GM23338 (cell line): Measurements from ENCODE around the gene ADAMTS20. TPM values are rescaled to one million over a fixed set of nuclear protein-coding genes. Genes with fewer than 3 reads are reported as not detected.
A peak's percentile ranks its signal among the peaks of the same experiment; 100 is the strongest.

ENCODE experiments used
- ATAC-seq: fragments of 200-7000 bp; cut with Tn5 transposase; 3 replicates; pipeline ENCODE4 v1.9.1; 2020
- DNase-seq: peaks from one replicate; pipeline ENCODE4 v3.0.0-alpha.2; 2015; ENCODE audit warnings: low spot score
- H2AFZ ChIP-seq: fragments of 200-600 bp; sonication (generic); 2 replicates; pipeline ENCODE4 v1.8.0; 2016; ENCODE audit warnings: antibody characterized with exemption, mild to moderate bottlenecking, moderate library complexity
- H3F3A ChIP-seq: fragments of 200-600 bp; sonication (generic); replicated peaks from 2 replicates; pipeline ENCODE4 v1.8.0; 2017; ENCODE audit warnings: antibody characterized with exemption, mixed run types, low read depth
- H3K27ac ChIP-seq: fragments of 200-600 bp; sonication (generic); 2 replicates; pipeline ENCODE4 v1.6.1; 2016; ENCODE audit warnings: low read depth
- H3K27me3 ChIP-seq: fragments of 200-600 bp; sonication (generic); 2 replicates; pipeline ENCODE4 v1.8.0; 2016; ENCODE audit warnings: mild to moderate bottlenecking, mixed run types, moderate library complexity; ENCODE audit not compliant: insufficient read depth
- H3K36me3 ChIP-seq: fragments of 200-600 bp; sonication (generic); 2 replicates; pipeline ENCODE4 v1.8.0; 2016; ENCODE audit warnings: mild to moderate bottlenecking; ENCODE audit not compliant: insufficient read depth
- H3K4me1 ChIP-seq: fragments of 200-600 bp; sonication (generic); 2 replicates; pipeline ENCODE4 v1.8.0; 2016; ENCODE audit warnings: mild to moderate bottlenecking, moderate library complexity; ENCODE audit not compliant: insufficient read depth
- H3K4me2 ChIP-seq: fragments of 200-600 bp; sonication (generic); 2 replicates; pipeline ENCODE4 v1.7.1; 2017; ENCODE audit warnings: mixed run types
- H3K4me3 ChIP-seq: fragments of 200-600 bp; sonication (generic); 2 replicates; pipeline ENCODE4 v1.6.1; 2016; ENCODE audit warnings: mixed run types
- H3K79me2 ChIP-seq: fragments of 200-600 bp; sonication (generic); replicated peaks from 2 replicates; pipeline ENCODE4 v1.8.0; 2017; ENCODE audit warnings: mild to moderate bottlenecking; ENCODE audit not compliant: insufficient read depth
- H3K9me2 ChIP-seq: fragments of 200-600 bp; sonication (generic); 2 replicates; pipeline ENCODE4 v1.8.0; 2017; ENCODE audit not compliant: insufficient read depth
- H4K20me1 ChIP-seq: fragments of 200-600 bp; sonication (generic); replicated peaks from 2 replicates; pipeline ENCODE4 v1.8.0; 2017; ENCODE audit warnings: mild to moderate bottlenecking; ENCODE audit not compliant: insufficient read depth
- H3K27ac Mint-ChIP-seq: 2 replicates; pipeline ENCODE4 v1.8.0; 2020; ENCODE audit warnings: inconsistent platforms, mild to moderate bottlenecking, moderate library complexity, mixed read lengths
- H3K27me3 Mint-ChIP-seq: 3 replicates; pipeline ENCODE4 v1.8.0; 2022; ENCODE audit warnings: low read depth, mild to moderate bottlenecking, moderate library complexity, mixed read lengths, inconsistent platforms; ENCODE audit not compliant: insufficient read depth, poor library complexity
- H3K36me3 Mint-ChIP-seq: 3 replicates; pipeline ENCODE4 v1.8.0; 2021; ENCODE audit warnings: low read depth, mild to moderate bottlenecking, inconsistent platforms, moderate library complexity, mixed read lengths
- H3K4me1 Mint-ChIP-seq: 3 replicates; pipeline ENCODE4 v1.8.0; 2020; ENCODE audit warnings: mild to moderate bottlenecking, inconsistent platforms, mixed read lengths
- H3K4me3 Mint-ChIP-seq: 3 replicates; pipeline ENCODE4 v1.8.0; 2021; ENCODE audit warnings: moderate library complexity, mild to moderate bottlenecking, inconsistent platforms, mixed read lengths
- H3K9me3 Mint-ChIP-seq: 3 replicates; pipeline ENCODE4 v1.8.0; 2020; ENCODE audit warnings: moderate library complexity, mild to moderate bottlenecking, inconsistent platforms, mixed read lengths
- CREB1 ChIP-seq: fragments of 250-450 bp; sonication (Bioruptor Pico); IDR thresholded peaks from 2 replicates; pipeline ENCODE4 v1.5.0; 2020; ENCODE audit warnings: low read depth, mild to moderate bottlenecking, moderate library complexity
- EZH2 ChIP-seq: fragments of 200-600 bp; sonication (generic); IDR thresholded peaks from one replicate; pipeline ENCODE4 v1.8.0; 2017; ENCODE audit warnings: antibody characterized with exemption, mild to moderate bottlenecking, low read depth; ENCODE audit not compliant: unreplicated experiment
- EZH2phosphoT487 ChIP-seq: fragments of 200-600 bp; sonication (generic); IDR thresholded peaks from one replicate; pipeline ENCODE4 v1.8.1; 2018; ENCODE audit warnings: antibody characterized with exemption; ENCODE audit not compliant: unreplicated experiment
- JUNB ChIP-seq: IDR thresholded peaks from one replicate; pipeline ENCODE4 v1.6.1; 2016; ENCODE audit warnings: antibody characterized with exemption; ENCODE audit not compliant: unreplicated experiment
- NANOG ChIP-seq: IDR thresholded peaks from 2 replicates; pipeline ENCODE4 v1.6.1; 2016; ENCODE audit warnings: antibody characterized with exemption, borderline replicate concordance
- POLR2AphosphoS5 ChIP-seq: IDR thresholded peaks from 2 replicates; pipeline ENCODE4 v1.6.1; 2016; ENCODE audit warnings: antibody characterized with exemption, low read depth
- REST ChIP-seq: IDR thresholded peaks from one replicate; pipeline ENCODE4 v1.6.1; 2018; ENCODE audit warnings: antibody characterized with exemption; ENCODE audit not compliant: unreplicated experiment
- STAT1 ChIP-seq: IDR thresholded peaks from one replicate; pipeline ENCODE4 v1.6.1; 2016; ENCODE audit warnings: antibody characterized with exemption; ENCODE audit not compliant: unreplicated experiment
- ZNF114 ChIP-seq: fragments of 250-450 bp; sonication (Bioruptor Pico); IDR thresholded peaks from 2 replicates; pipeline ENCODE4 v1.5.0; 2020; ENCODE audit warnings: mild to moderate bottlenecking, moderate library complexity
- ZNF331 ChIP-seq: fragments of 250-450 bp; sonication (Bioruptor Pico); IDR thresholded peaks from 2 replicates; pipeline ENCODE4 v1.5.0; 2020; ENCODE audit warnings: low read depth, mild to moderate bottlenecking, moderate library complexity
- polyA plus RNA-seq: library from polyadenylated mRNA; unstranded; fragments of >200 nt; fragmentation: Nextera tagmentation; extraction: Ambion mirVana; gene quantifications from 2 replicates; pipeline ENCODE4 v1.2.1, GENCODE V29; 2016
- total RNA-seq: library from RNA; depleted of rRNA; stranded (reverse); fragments of >200 nt; shearing (Covaris generic); gene quantifications from 2 replicates; pipeline ENCODE4 v1.2.3, GENCODE V29; 2014
- TF ChIP-seq, protein P1 (sequence below): fragments of 250-450 bp; sonication (Bioruptor Pico); IDR thresholded peaks from 2 replicates; pipeline ENCODE4 v1.5.0; 2020; ENCODE audit warnings: mild to moderate bottlenecking, moderate library complexity

Gene ADAMTS20
- total and polyA plus RNA-seq, 2 experiments from 2014 or later = 2.0 to 9.3 TPM

DNA sequence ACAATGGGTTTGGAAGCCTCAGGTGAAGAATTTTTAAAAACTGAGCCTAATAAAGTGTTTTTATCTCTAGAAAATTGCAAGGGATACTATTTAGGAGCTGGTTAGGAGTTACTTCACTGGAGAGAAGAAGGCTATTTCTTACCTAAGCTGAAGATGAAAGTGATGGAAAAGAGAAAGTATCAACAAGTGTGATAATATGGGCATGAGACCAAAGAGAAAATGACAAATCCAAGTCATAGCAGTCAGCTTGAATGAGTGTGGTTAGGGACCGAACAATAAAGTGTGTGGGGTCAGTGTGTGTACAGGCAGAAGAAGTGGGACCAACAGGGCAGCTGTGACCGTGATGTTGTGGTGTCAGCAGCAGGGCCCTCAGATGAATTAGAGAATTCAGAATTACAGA, 24.2 kb upstream of the ADAMTS20 start (continued):
- no peak for TF ChIP-seq REST

DNA sequence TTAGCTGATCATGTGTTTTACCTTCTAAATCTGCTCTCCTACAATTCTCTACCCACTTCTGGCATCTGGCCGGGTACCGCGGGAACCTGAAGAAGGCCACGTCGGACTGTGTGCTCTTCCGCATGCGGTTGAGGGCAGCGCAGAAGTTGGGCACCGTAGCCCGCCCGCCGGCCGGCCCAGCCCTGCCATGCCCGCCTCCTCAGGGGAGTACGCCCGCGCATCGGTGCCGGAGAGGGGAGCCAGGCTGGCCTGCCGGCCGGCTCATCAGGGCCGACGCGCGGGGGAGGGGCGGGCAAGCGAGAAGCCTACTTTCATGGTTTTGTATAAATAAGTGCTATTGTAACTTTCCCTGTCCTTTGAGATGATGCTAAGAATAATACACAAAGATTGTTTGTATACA, 19.9 kb upstream of the ADAMTS20 start:
- 0 out of 3 replicates have a peak, but pooled peaks cover 2% of the 10 kb centered on the region for H3K9me3 Mint-ChIP-seq
- Histone ChIP-seq H3K4me3 (no peak overlapping the region), H3K4me2 (no peak overlapping the region), H3F3A (no peaks in the 10 kb centered on the region), H3K9me2 (peaks cover 2% of the 10 kb centered on the region; the same call in 1 of the 2 replicates), H3K79me2 (no peaks in the 10 kb centered on the region), H3K4me1 (no peaks in the 10 kb centered on the region), H3K27me3 (no peaks in the 10 kb centered on the region), H2AFZ (no peak overlapping the region), H4K20me1 (no peaks in the 10 kb centered on the region), H3K27ac (no peak overlapping the region), H3K36me3 (no peaks in the 10 kb centered on the region)
- no peak overlapping the region for H3K4me3 Mint-ChIP-seq
- H3K27me3 Mint-ChIP-seq = no peaks in the 10 kb centered on the region
- H3K4me1 Mint-ChIP-seq = no peaks in the 10 kb centered on the region
- ATAC-seq (peak; percentile 55), DNase-seq (peak; percentile 7)
- H3K27ac Mint-ChIP-seq = no peak overlapping the region
- H3K36me3 Mint-ChIP-seq = no peaks in the 10 kb centered on the region
- TF ChIP-seq NANOG (no peak), ZNF331 (CRISPR knock-in tag) (no peak), REST (no peak), EZH2phosphoT487 (no peak), JUNB (no peak), ZNF114 (CRISPR knock-in tag) (no peak), CREB1 (no peak), POLR2AphosphoS5 (no peak), STAT1 (no peak), EZH2 (no peak)
- TF ChIP-seq, protein P1, sequence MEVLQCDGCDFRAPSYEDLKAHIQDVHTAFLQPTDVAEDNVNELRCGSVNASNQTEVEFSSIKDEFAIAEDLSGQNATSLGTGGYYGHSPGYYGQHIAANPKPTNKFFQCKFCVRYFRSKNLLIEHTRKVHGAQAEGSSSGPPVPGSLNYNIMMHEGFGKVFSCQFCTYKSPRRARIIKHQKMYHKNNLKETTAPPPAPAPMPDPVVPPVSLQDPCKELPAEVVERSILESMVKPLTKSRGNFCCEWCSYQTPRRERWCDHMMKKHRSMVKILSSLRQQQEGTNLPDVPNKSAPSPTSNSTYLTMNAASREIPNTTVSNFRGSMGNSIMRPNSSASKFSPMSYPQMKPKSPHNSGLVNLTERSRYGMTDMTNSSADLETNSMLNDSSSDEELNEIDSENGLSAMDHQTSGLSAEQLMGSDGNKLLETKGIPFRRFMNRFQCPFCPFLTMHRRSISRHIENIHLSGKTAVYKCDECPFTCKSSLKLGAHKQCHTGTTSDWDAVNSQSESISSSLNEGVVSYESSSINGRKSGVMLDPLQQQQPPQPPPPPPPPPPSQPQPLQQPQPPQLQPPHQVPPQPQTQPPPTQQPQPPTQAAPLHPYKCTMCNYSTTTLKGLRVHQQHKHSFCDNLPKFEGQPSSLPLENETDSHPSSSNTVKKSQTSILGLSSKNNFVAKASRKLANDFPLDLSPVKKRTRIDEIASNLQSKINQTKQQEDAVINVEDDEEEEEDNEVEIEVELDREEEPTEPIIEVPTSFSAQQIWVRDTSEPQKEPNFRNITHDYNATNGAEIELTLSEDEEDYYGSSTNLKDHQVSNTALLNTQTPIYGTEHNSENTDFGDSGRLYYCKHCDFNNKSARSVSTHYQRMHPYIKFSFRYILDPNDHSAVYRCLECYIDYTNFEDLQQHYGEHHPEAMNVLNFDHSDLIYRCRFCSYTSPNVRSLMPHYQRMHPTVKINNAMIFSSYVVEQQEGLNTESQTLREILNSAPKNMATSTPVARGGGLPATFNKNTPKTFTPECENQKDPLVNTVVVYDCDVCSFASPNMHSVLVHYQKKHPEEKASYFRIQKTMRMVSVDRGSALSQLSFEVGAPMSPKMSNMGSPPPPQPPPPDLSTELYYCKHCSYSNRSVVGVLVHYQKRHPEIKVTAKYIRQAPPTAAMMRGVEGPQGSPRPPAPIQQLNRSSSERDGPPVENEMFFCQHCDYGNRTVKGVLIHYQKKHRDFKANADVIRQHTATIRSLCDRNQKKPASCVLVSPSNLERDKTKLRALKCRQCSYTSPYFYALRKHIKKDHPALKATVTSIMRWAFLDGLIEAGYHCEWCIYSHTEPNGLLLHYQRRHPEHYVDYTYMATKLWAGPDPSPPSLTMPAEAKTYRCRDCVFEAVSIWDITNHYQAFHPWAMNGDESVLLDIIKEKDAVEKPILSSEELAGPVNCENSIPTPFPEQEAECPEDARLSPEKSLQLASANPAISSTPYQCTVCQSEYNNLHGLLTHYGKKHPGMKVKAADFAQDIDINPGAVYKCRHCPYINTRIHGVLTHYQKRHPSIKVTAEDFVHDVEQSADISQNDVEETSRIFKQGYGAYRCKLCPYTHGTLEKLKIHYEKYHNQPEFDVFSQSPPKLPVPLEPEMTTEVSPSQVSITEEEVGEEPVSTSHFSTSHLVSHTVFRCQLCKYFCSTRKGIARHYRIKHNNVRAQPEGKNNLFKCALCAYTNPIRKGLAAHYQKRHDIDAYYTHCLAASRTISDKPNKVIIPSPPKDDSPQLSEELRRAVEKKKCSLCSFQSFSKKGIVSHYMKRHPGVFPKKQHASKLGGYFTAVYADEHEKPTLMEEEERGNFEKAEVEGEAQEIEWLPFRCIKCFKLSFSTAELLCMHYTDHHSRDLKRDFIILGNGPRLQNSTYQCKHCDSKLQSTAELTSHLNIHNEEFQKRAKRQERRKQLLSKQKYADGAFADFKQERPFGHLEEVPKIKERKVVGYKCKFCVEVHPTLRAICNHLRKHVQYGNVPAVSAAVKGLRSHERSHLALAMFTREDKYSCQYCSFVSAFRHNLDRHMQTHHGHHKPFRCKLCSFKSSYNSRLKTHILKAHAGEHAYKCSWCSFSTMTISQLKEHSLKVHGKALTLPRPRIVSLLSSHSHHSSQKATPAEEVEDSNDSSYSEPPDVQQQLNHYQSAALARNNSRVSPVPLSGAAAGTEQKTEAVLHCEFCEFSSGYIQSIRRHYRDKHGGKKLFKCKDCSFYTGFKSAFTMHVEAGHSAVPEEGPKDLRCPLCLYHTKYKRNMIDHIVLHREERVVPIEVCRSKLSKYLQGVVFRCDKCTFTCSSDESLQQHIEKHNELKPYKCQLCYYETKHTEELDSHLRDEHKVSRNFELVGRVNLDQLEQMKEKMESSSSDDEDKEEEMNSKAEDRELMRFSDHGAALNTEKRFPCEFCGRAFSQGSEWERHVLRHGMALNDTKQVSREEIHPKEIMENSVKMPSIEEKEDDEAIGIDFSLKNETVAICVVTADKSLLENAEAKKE (CRISPR knock-in tag) = no peak
